Neural cell (in vitro differentiated cells): ENCODE data around the gene SERPINB8. TPM values are rescaled to one million over a fixed set of nuclear protein-coding genes. Genes with fewer than 3 reads are reported as not detected.

Experiments
- H2AFZ ChIP-seq: fragments of 200-600, 300-800 bp; sonication (generic), shearing (Covaris generic); 2 replicates; pipeline ENCODE4 v1.6.0; 2014; ENCODE audit warnings: low read depth, mild to moderate bottlenecking, antibody characterized with exemption, low read length, moderate library complexity
- H3F3A ChIP-seq: fragments of 200-600 bp; shearing (Covaris generic); 2 replicates; pipeline ENCODE4 v1.6.1; 2016; ENCODE audit warnings: mild to moderate bottlenecking, moderate library complexity, mixed read lengths, antibody characterized with exemption, low read length; ENCODE audit not compliant: insufficient read depth, poor library complexity, severe bottlenecking
- H3K27ac ChIP-seq: fragments of 200-600, 300-800 bp; sonication (generic), shearing (Covaris generic); 2 replicates; pipeline ENCODE4 v1.5.1; 2014; ENCODE audit warnings: mild to moderate bottlenecking, low read length, moderate library complexity
- H3K27me3 ChIP-seq: fragments of 300-800, 200-600 bp; sonication (generic), shearing (Covaris generic); 2 replicates; pipeline ENCODE4 v1.6.0; 2014; ENCODE audit warnings: mild to moderate bottlenecking, low read depth, low read length, moderate library complexity; ENCODE audit not compliant: insufficient read depth
- H3K36me3 ChIP-seq: fragments of 300-800, 200-600 bp; sonication (generic), shearing (Covaris generic); 2 replicates; pipeline ENCODE4 v1.5.1; 2014; ENCODE audit warnings: mild to moderate bottlenecking, antibody characterized with exemption, low read length, moderate library complexity; ENCODE audit not compliant: insufficient read depth
- H3K4me2 ChIP-seq: fragments of 300-800, 200-600 bp; sonication (generic), shearing (Covaris generic); 2 replicates; pipeline ENCODE4 v1.6.0; 2014; ENCODE audit warnings: mild to moderate bottlenecking, low read length
- H3K4me3 ChIP-seq: fragments of 300-800, 200-600 bp; sonication (generic), shearing (Covaris generic); 2 replicates; pipeline ENCODE4 v1.5.1; 2014; ENCODE audit warnings: mild to moderate bottlenecking, low read length, moderate library complexity
- H3K79me2 ChIP-seq: fragments of 200-600 bp; shearing (Covaris generic); replicated peaks from 2 replicates; pipeline ENCODE4 v1.6.0; 2014; ENCODE audit warnings: mild to moderate bottlenecking, low read length, moderate library complexity; ENCODE audit not compliant: insufficient read depth
- H3K9ac ChIP-seq: fragments of 300-800, 200-600 bp; sonication (generic), shearing (Covaris generic); 2 replicates; pipeline ENCODE4 v1.6.1; 2016; ENCODE audit warnings: mild to moderate bottlenecking, low read length, mixed read lengths
- H3K9me2 ChIP-seq: fragments of 200-600 bp; shearing (Covaris generic); 2 replicates; pipeline ENCODE4 v1.6.1; 2016; ENCODE audit warnings: mild to moderate bottlenecking, low read length, mixed read lengths; ENCODE audit not compliant: insufficient read depth
- H3K9me3 ChIP-seq: fragments of 200-600, 300-800 bp; sonication (generic), shearing (Covaris generic); 2 replicates; pipeline ENCODE4 v1.6.1; 2016; ENCODE audit warnings: mild to moderate bottlenecking, mixed run types, low read length, moderate library complexity, mixed read lengths
- H4K20me1 ChIP-seq: fragments of 200-600 bp; shearing (Covaris generic); 2 replicates; pipeline ENCODE4 v1.6.1; 2016; ENCODE audit warnings: mild to moderate bottlenecking, mixed run types; ENCODE audit not compliant: insufficient read depth
- CTCF ChIP-seq: fragments of 450-650 bp; IDR thresholded peaks from 2 replicates; pipeline ENCODE4 v1.5.1; 2014; ENCODE audit warnings: antibody characterized with exemption, mild to moderate bottlenecking, moderate library complexity; ENCODE audit not compliant: poor library complexity, severe bottlenecking
- EP300 ChIP-seq: fragments of 450-650 bp; conservative IDR thresholded peaks from 2 replicates; pipeline ENCODE4 v1.6.1; 2014; ENCODE audit warnings: antibody characterized with exemption, mild to moderate bottlenecking, moderate library complexity; ENCODE audit not compliant: poor library complexity, severe bottlenecking
- EZH2 ChIP-seq: fragments of 200-600, 300-800 bp; shearing (Covaris generic), sonication (generic); IDR thresholded peaks from 2 replicates; pipeline ENCODE4 v1.6.1; 2014; ENCODE audit warnings: antibody characterized with exemption, low read length, borderline replicate concordance, mild to moderate bottlenecking; ENCODE audit not compliant: insufficient read depth, poor library complexity, severe bottlenecking
- MXI1 ChIP-seq: fragments of 450-650 bp; conservative IDR thresholded peaks from 2 replicates; pipeline ENCODE4 v1.6.1; 2014; ENCODE audit warnings: antibody characterized with exemption, mild to moderate bottlenecking; ENCODE audit not compliant: poor library complexity, severe bottlenecking
- POLR2AphosphoS5 ChIP-seq: IDR thresholded peaks from 2 replicates; pipeline ENCODE4 v1.6.1; 2012
- RAD21 ChIP-seq: fragments of 450-650 bp; conservative IDR thresholded peaks from 2 replicates; pipeline ENCODE4 v1.6.1; 2014; ENCODE audit warnings: antibody characterized with exemption, mild to moderate bottlenecking, moderate library complexity
- SMC3 ChIP-seq: fragments of 450-650 bp; conservative IDR thresholded peaks from 2 replicates; pipeline ENCODE4 v1.6.1; 2014; ENCODE audit warnings: antibody characterized with exemption, mild to moderate bottlenecking, moderate library complexity; ENCODE audit not compliant: poor library complexity
- TAF1 ChIP-seq: IDR thresholded peaks from 2 replicates; pipeline ENCODE4 v1.6.1; 2012; ENCODE audit warnings: low read depth
- polyA plus RNA-seq: library from polyadenylated mRNA; depleted of rRNA; stranded (reverse); fragments of >200 nt; gene quantifications from 2 replicates; pipeline ENCODE4 v1.2.3, GENCODE V29; 2014
- TF ChIP-seq, protein P1 (sequence below): IDR thresholded peaks from 2 replicates; pipeline ENCODE4 v1.6.1; 2012; ENCODE audit warnings: borderline replicate concordance

SERPINB8 gene
- polyA plus RNA-seq, 1 donor from 2014 or later: 2.0 TPM

GRCh38 chr18:64031411-64031810 lies 61.5 kb downstream of the SERPINB8 start:
- H3K27me3 ChIP-seq: no peaks in the 10 kb centered on the region
- no peaks in the 10 kb centered on the region for H3K9me2 ChIP-seq
- no peak overlapping the region for H3K4me2 ChIP-seq
- no peak overlapping the region for H3K27ac ChIP-seq
- no peak overlapping the region for H3K9ac ChIP-seq
- no peaks in the 10 kb centered on the region for H3K9me3 ChIP-seq
- H3K4me3 ChIP-seq: no peak overlapping the region
- no peaks in the 10 kb centered on the region for H4K20me1 ChIP-seq
- TF ChIP-seq EZH2: no peak
- TF ChIP-seq CTCF: no peak
- no peak for TF ChIP-seq POLR2AphosphoS5
- TF ChIP-seq EP300: no peak
- no peak for TF ChIP-seq TAF1
- TF ChIP-seq, protein P1, sequence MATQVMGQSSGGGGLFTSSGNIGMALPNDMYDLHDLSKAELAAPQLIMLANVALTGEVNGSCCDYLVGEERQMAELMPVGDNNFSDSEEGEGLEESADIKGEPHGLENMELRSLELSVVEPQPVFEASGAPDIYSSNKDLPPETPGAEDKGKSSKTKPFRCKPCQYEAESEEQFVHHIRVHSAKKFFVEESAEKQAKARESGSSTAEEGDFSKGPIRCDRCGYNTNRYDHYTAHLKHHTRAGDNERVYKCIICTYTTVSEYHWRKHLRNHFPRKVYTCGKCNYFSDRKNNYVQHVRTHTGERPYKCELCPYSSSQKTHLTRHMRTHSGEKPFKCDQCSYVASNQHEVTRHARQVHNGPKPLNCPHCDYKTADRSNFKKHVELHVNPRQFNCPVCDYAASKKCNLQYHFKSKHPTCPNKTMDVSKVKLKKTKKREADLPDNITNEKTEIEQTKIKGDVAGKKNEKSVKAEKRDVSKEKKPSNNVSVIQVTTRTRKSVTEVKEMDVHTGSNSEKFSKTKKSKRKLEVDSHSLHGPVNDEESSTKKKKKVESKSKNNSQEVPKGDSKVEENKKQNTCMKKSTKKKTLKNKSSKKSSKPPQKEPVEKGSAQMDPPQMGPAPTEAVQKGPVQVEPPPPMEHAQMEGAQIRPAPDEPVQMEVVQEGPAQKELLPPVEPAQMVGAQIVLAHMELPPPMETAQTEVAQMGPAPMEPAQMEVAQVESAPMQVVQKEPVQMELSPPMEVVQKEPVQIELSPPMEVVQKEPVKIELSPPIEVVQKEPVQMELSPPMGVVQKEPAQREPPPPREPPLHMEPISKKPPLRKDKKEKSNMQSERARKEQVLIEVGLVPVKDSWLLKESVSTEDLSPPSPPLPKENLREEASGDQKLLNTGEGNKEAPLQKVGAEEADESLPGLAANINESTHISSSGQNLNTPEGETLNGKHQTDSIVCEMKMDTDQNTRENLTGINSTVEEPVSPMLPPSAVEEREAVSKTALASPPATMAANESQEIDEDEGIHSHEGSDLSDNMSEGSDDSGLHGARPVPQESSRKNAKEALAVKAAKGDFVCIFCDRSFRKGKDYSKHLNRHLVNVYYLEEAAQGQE: no peak
- no peak for TF ChIP-seq SMC3
- no peak for TF ChIP-seq MXI1
- TF ChIP-seq RAD21: no peak
- H3K79me2 ChIP-seq: no peaks in the 10 kb centered on the region
- no peaks in the 10 kb centered on the region for H3F3A ChIP-seq
- H2AFZ ChIP-seq: no peak overlapping the region
- no peaks in the 10 kb centered on the region for H3K36me3 ChIP-seq

DNA sequence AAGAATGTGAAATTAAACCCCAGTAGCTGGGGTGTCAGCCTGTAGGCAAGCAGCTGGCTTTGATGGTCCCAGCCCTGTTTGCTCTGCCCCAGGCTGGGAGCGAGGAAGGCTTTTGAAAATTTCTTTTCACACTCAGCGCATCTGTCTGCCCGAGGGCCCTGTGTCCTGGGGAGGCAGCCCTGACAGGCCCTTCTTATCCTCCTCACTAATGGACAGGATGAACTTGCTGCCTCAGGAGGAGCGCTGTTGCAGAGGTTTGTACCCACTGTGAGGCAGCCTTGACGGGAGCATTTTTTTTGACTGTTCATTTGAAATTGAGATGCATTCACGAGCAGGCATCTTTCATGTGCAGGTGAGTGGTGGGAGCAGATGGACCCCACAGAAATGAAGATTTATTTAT lies 62.4 kb downstream of the SERPINB8 start:
- no peak overlapping the region for H3K9ac ChIP-seq
- no peaks in the 10 kb centered on the region for H3K9me2 ChIP-seq
- H4K20me1 ChIP-seq: no peaks in the 10 kb centered on the region
- no peak overlapping the region for H3K4me2 ChIP-seq
- no peaks in the 10 kb centered on the region for H3F3A ChIP-seq
- no peaks in the 10 kb centered on the region for H3K79me2 ChIP-seq
- H3K27ac ChIP-seq: no peak overlapping the region
- no peaks in the 10 kb centered on the region for H3K27me3 ChIP-seq
- H2AFZ ChIP-seq: no peak overlapping the region
- no peaks in the 10 kb centered on the region for H3K36me3 ChIP-seq
- H3K9me3 ChIP-seq: no peaks in the 10 kb centered on the region
- TF ChIP-seq TAF1 (no peak), POLR2AphosphoS5 (no peak), RAD21 (no peak), EP300 (no peak), EZH2 (no peak), SMC3 (no peak), CTCF (no peak), MXI1 (no peak)
- TF ChIP-seq, protein P1: no peak
- H3K4me3 ChIP-seq: no peak overlapping the region
